OCI-LY7 (cell line): ENCODE data around the gene RPGRIP1L. TPM values are rescaled to one million over a fixed set of nuclear protein-coding genes. Genes with fewer than 3 reads are reported as not detected.

Experiments used
- BruUV-seq: library from RNA; stranded (reverse); fragments of 400-500 nt; replicated peaks from 2 replicates; lab custom pipeline; 2021; lab: Mats Ljungman, UMichigan
- CTCF ChIA-PET: fragments of 300-600 bp; sonication (Branson Sonifier 250); formaldehyde crosslinking; loops from one replicate; lab custom pipeline; 2022; ENCODE audit warnings: antibody characterized with exemption; ENCODE audit not compliant: unreplicated experiment; lab: Charles Lee
- POLR2A ChIA-PET: fragments of 300-600 bp; sonication (Branson Sonifier 250); formaldehyde crosslinking; loops from one replicate; lab custom pipeline; 2022; ENCODE audit warnings: antibody characterized with exemption; lab: Charles Lee
- DNase-seq: peaks from one replicate; pipeline ENCODE4 v3.0.0-alpha.2; 2015; ENCODE audit warnings: low spot score
- H2AFZ ChIP-seq: fragments of 200-600 bp; sonication (generic), shearing (Covaris generic); 2 replicates; pipeline ENCODE4 v1.6.1; 2014; ENCODE audit warnings: mild to moderate bottlenecking, antibody characterized with exemption, low read length, moderate library complexity
- H3K27ac ChIP-seq: fragments of 200-600 bp; sonication (generic); 2 replicates; pipeline ENCODE4 v1.5.1; 2014; ENCODE audit warnings: mixed run types, low read depth, mild to moderate bottlenecking, moderate library complexity, low read length, inconsistent platforms; ENCODE audit not compliant: poor library complexity, severe bottlenecking
- H3K36me3 ChIP-seq: fragments of 200-600 bp; sonication (generic); 2 replicates; pipeline ENCODE4 v1.6.1; 2014; ENCODE audit warnings: mild to moderate bottlenecking, antibody characterized with exemption, low read length, moderate library complexity, mixed read lengths; ENCODE audit not compliant: insufficient read depth
- H3K4me1 ChIP-seq: fragments of 200-600 bp; sonication (generic); 2 replicates; pipeline ENCODE4 v1.5.1; 2014; ENCODE audit warnings: mild to moderate bottlenecking, low read length; ENCODE audit not compliant: insufficient read depth, poor library complexity, severe bottlenecking
- H3K4me2 ChIP-seq: fragments of 200-600 bp; sonication (generic); 2 replicates; pipeline ENCODE4 v1.6.1; 2014; ENCODE audit warnings: mild to moderate bottlenecking, low read length
- H3K4me3 ChIP-seq: fragments of 200-600 bp; sonication (generic); 2 replicates; pipeline ENCODE4 v1.5.1; 2014; ENCODE audit warnings: mild to moderate bottlenecking, low read depth, low read length; ENCODE audit not compliant: poor library complexity, severe bottlenecking
- H3K79me2 ChIP-seq: fragments of 200-600 bp; sonication (generic); 2 replicates; pipeline ENCODE4 v1.6.1; 2016; ENCODE audit warnings: low read depth, mild to moderate bottlenecking, low read length, moderate library complexity, mixed read lengths; ENCODE audit not compliant: insufficient read depth
- H3K9me2 ChIP-seq: fragments of 200-600 bp; sonication (generic); 2 replicates; pipeline ENCODE4 v1.6.1; 2016; ENCODE audit warnings: mild to moderate bottlenecking, low read length, mixed read lengths; ENCODE audit not compliant: insufficient read depth
- H3K9me3 ChIP-seq: fragments of 200-600 bp; sonication (generic); 2 replicates; pipeline ENCODE4 v1.6.1; 2014; ENCODE audit warnings: mild to moderate bottlenecking, mixed run types, low read length, mixed read lengths
- H4K20me1 ChIP-seq: fragments of 200-600 bp; sonication (generic); 2 replicates; pipeline ENCODE4 v1.6.1; 2014; ENCODE audit warnings: mild to moderate bottlenecking, antibody characterized with exemption, low read length, moderate library complexity, mixed read lengths; ENCODE audit not compliant: insufficient read depth
- CTCF ChIP-seq: fragments of 200-600 bp; sonication (generic); conservative IDR thresholded peaks from 2 replicates; pipeline ENCODE4 v1.5.1; 2014; ENCODE audit warnings: mild to moderate bottlenecking, antibody characterized with exemption, low read length, moderate library complexity, mixed read lengths
- EZH2phosphoT487 ChIP-seq: fragments of 200-600 bp; sonication (generic); IDR thresholded peaks from 2 replicates; pipeline ENCODE4 v1.6.1; 2018; ENCODE audit warnings: low read depth, borderline replicate concordance, mild to moderate bottlenecking, mixed run types, antibody characterized with exemption, low read length, moderate library complexity, mixed read lengths
- intact Hi-C: fragments of 100-400 bp; cut with micrococcal nuclease; formaldehyde crosslinking; loops from one replicate; pipeline ENCODE4 v1.10.0; 2022; ENCODE audit not compliant: unreplicated experiment
- total RNA-seq, 2 experiments: library from RNA; depleted of rRNA in 1 of 2; stranded (reverse); fragments of >200 nt in 1 of 2; shearing (Covaris generic) in 1 of 2; gene quantifications; 2 replicates each; pipeline ENCODE4 v1.2.3, GENCODE V29; 2014 to 2022

Gene RPGRIP1L
- total RNA-seq, 2 experiments from 2014 or later, result 12.7 to 15.4 TPM

- Histone ChIP-seq H3K9me3 (no peaks in the 10 kb centered on the region), H3K79me2 (no peaks in the 10 kb centered on the region), H4K20me1 (no peaks in the 10 kb centered on the region), H3K4me2 (no peak overlapping the region), H3K4me3 (no peak overlapping the region), H2AFZ (no peak overlapping the region), H3K27ac (no peak overlapping the region), H3K9me2 (no peaks in the 10 kb centered on the region), H3K36me3 (no peaks in the 10 kb centered on the region), H3K4me1 (no peaks in the 10 kb centered on the region)
- ChIA-PET POLR2A (interaction anchor here (0.6 kb wide), 1 partner anchor 33 kb away, joined by 3 read pairs; no protein-coding TSS in a partner anchor), CTCF (no interaction called here)
- BruUV-seq, result no TSS peak
- DNase-seq, result no peak
- TF ChIP-seq CTCF (no peak), EZH2phosphoT487 (no peak)
- intact Hi-C loops, result no loop called here
Observed at GRCh38 chr16:53583401-53583800, 120.3 kb downstream of the RPGRIP1L start.

- CTCF ChIA-PET, result no interaction called here
- intact Hi-C loops, result no loop called here
- DNase-seq, result no peak
- Histone ChIP-seq H3K4me1 (no peaks in the 10 kb centered on the region), H2AFZ (no peak overlapping the region; the same call in 1 of the 2 replicates), H3K9me3 (no peaks in the 10 kb centered on the region), H3K9me2 (no peaks in the 10 kb centered on the region), H3K27ac (no peak overlapping the region), H3K4me3 (no peak overlapping the region), H3K4me2 (no peak overlapping the region), H3K36me3 (no peaks in the 10 kb centered on the region), H3K79me2 (no peaks in the 10 kb centered on the region), H4K20me1 (no peaks in the 10 kb centered on the region)
- POLR2A ChIA-PET, result interaction anchor here (0.5 kb wide), 1 partner anchor 715 kb away, joined by 4 read pairs; no protein-coding TSS in a partner anchor
- TF ChIP-seq EZH2phosphoT487 (no peak), CTCF (no peak)
- BruUV-seq, result no TSS peak
Observed at GRCh38 chr16:53581784-53582183, 121.9 kb downstream of the RPGRIP1L start.

GRCh38 chr16:53580038-53580802 is 123.4 kb downstream of the RPGRIP1L start:
- DNase-seq, result no peak
- CTCF ChIA-PET, result no interaction called here
- Histone ChIP-seq H2AFZ (no peak overlapping the region), H3K4me2 (no peak overlapping the region), H3K4me1 (no peaks in the 10 kb centered on the region), H3K36me3 (no peaks in the 10 kb centered on the region), H3K9me3 (no peaks in the 10 kb centered on the region), H3K79me2 (no peaks in the 10 kb centered on the region), H3K27ac (no peak overlapping the region), H3K4me3 (no peak overlapping the region), H3K9me2 (no peaks in the 10 kb centered on the region), H4K20me1 (no peaks in the 10 kb centered on the region)
- no TSS peak for BruUV-seq
- intact Hi-C loops, result no loop called here
- POLR2A ChIA-PET, result interaction anchor here (0.8 kb wide), 1 partner anchor 18 kb away, joined by 3 read pairs; no protein-coding TSS in a partner anchor
- TF ChIP-seq CTCF, result no peak
- TF ChIP-seq EZH2phosphoT487, result no peak
